HepG2 (cell line): Measurements from ENCODE around the gene INTS14. TPM values are rescaled to one million over a fixed set of nuclear protein-coding genes. Genes with fewer than 3 reads are reported as not detected.

Source experiments
- ATAC-seq: fragments of 200-7000 bp; cut with Tn5 transposase; 3 replicates; pipeline ENCODE4 v1.9.1; 2020; ENCODE audit warnings: mild to moderate bottlenecking, moderate library complexity
- BruUV-seq: library from RNA; stranded (reverse); fragments of 400-500 nt; replicated peaks from 2 replicates; lab custom pipeline; 2021; lab: Mats Ljungman, UMichigan
- CTCF ChIA-PET: fragments of 300-600 bp; formaldehyde crosslinking; extraction: SDS; loops from one replicate; lab custom pipeline; 2021; ENCODE audit warnings: low total read pairs, inconsistent platforms, low intra/inter-chr PET ratio; lab: Yijun Ruan, JAX
- POLR2A ChIA-PET: fragments of 350-600 bp; sonication (Branson Sonifier 250); formaldehyde crosslinking; loops from one replicate; lab custom pipeline; 2020; ENCODE audit warnings: antibody characterized with exemption, inconsistent platforms; lab: Yijun Ruan, JAX
- DNase-seq: peaks from one replicate; pipeline ENCODE4 v3.0.0-alpha.2; 2015; ENCODE audit warnings: low spot score
- FAIRE-seq: peaks from 3 replicates; lab custom pipeline; 2011; peaks lifted over from hg19 to GRCh38; lab: Jason Lieb, UNC
- H2AFZ ChIP-seq: one replicate; pipeline ENCODE4 v1.6.1; 2011; ENCODE audit warnings: low read length, inconsistent platforms
- H3K27ac ChIP-seq: fragments of 300-600 bp; 3 replicates; pipeline ENCODE4 v1.8.0; 2011; ENCODE audit warnings: mixed run types, mild to moderate bottlenecking, mixed read lengths, low read length, inconsistent platforms; ENCODE audit not compliant: insufficient read depth; ENCODE audit errors: extremely low read length
- H3K27me3 ChIP-seq, 2 experiments: fragments of 200-600 bp in 1 of 2; 2 replicates in 1 of 2; 3 replicates in 1 of 2; pipeline versions ENCODE4 v1.6.0 to v1.8.0; 2011; ENCODE audit warnings: low read length in 2 of 2, mild to moderate bottlenecking in 2 of 2, moderate library complexity in 2 of 2, inconsistent platforms in 1 of 2; ENCODE audit not compliant: insufficient read depth in 2 of 2, control insufficient read depth in 1 of 2
- H3K36me3 ChIP-seq, 2 experiments: fragments of 200-600 bp in 1 of 2; replicated peaks in 1 of 2; 2 replicates in 1 of 2; 3 replicates in 1 of 2; pipeline versions ENCODE4 v1.5.1 to v1.8.0; 2011; ENCODE audit warnings: low read length in 2 of 2, inconsistent platforms in 1 of 2; ENCODE audit not compliant: insufficient read depth in 2 of 2, control insufficient read depth in 1 of 2
- H3K4me1 ChIP-seq: 2 replicates; pipeline ENCODE4 v1.5.1; 2012; ENCODE audit warnings: low read length, inconsistent platforms; ENCODE audit not compliant: insufficient read depth
- H3K4me2 ChIP-seq: 2 replicates; pipeline ENCODE4 v1.6.0; 2011; ENCODE audit warnings: low read depth, low read length, inconsistent platforms
- H3K4me3 ChIP-seq, 3 experiments: fragments of 200-600 bp in 1 of 3; sonication (generic), shearing (Covaris generic) in 1 of 3; replicated peaks in 1 of 3; 2 replicates each; pipeline ENCODE4 v1.5.1; 2011 to 2016; ENCODE audit warnings: low read length in 3 of 3, inconsistent platforms in 2 of 3, low read depth in 2 of 3, mild to moderate bottlenecking in 2 of 3, control low read depth in 1 of 3, mixed read lengths in 1 of 3; ENCODE audit not compliant: insufficient read depth in 1 of 3
- H3K79me2 ChIP-seq: one replicate; pipeline ENCODE4 v1.6.1; 2011; ENCODE audit warnings: low read length, inconsistent platforms; ENCODE audit not compliant: insufficient read depth
- H3K9ac ChIP-seq: 2 replicates; pipeline ENCODE4 v1.6.0; 2011; ENCODE audit warnings: mild to moderate bottlenecking, low read depth, low read length, inconsistent platforms; ENCODE audit not compliant: insufficient read depth
- H3K9me3 ChIP-seq: 2 replicates; pipeline ENCODE4 v1.5.1; 2012; ENCODE audit warnings: mild to moderate bottlenecking, low read length
- H4K20me1 ChIP-seq: 2 replicates; pipeline ENCODE4 v1.6.0; 2011; ENCODE audit warnings: inconsistent platforms, mild to moderate bottlenecking, low read length, moderate library complexity; ENCODE audit not compliant: insufficient read depth
- ARID2 ChIP-seq: sonication (generic); formaldehyde crosslinking; IDR thresholded peaks from 2 replicates; pipeline ENCODE4 v1.8.1; 2022; ENCODE audit warnings: mild to moderate bottlenecking, missing genetic modification reagents, borderline replicate concordance
- ARNT2 ChIP-seq: sonication (generic); formaldehyde crosslinking; IDR thresholded peaks from 2 replicates; pipeline ENCODE4 v1.8.0; 2022; ENCODE audit warnings: mild to moderate bottlenecking, low read depth, missing genetic modification reagents, moderate library complexity
- CHD2 ChIP-seq: IDR thresholded peaks from 2 replicates; pipeline ENCODE4 v1.6.1; 2011; ENCODE audit warnings: low read depth, low read length, improper control_type of control experiment
- SOX5 ChIP-seq: IDR thresholded peaks from 2 replicates; pipeline ENCODE4 v1.6.1; 2016; ENCODE audit warnings: borderline replicate concordance
- ZBTB8A ChIP-seq: sonication (generic); formaldehyde crosslinking; IDR thresholded peaks from 2 replicates; pipeline ENCODE4 v1.4.0; 2020; ENCODE audit warnings: mild to moderate bottlenecking, low read depth, missing genetic modification reagents, borderline replicate concordance
- ZFAT ChIP-seq: sonication (generic); formaldehyde crosslinking; conservative IDR thresholded peaks from 2 replicates; pipeline ENCODE4 v1.8.1; 2023; ENCODE audit warnings: missing genetic modification reagents, inconsistent platforms
- ZNF589 ChIP-seq: sonication (generic); formaldehyde crosslinking; conservative IDR thresholded peaks from 2 replicates; pipeline ENCODE4 v1.8.0; 2022; ENCODE audit warnings: mild to moderate bottlenecking, moderate library complexity, missing genetic modification reagents
- WGBS: methylation state at CpG from one replicate; pipeline ENCODE4 v1.1.6; 2017; ENCODE audit warnings: low lambda C conversion rate; 5-methylcytosine and 5-hydroxymethylcytosine counted together
- in situ Hi-C: cut with HindIII; loops from 2 replicates; pipeline ENCODE4 v1.10.0; 2017; ENCODE audit warnings: low pct_unique_long_range_greater_than_20kb; ENCODE audit not compliant: extremely low pct_ligation_motif_present
- intact Hi-C: fragments of 100-400 bp; cut with micrococcal nuclease; formaldehyde crosslinking; loops from one replicate; pipeline ENCODE4 v1.10.0; 2022; ENCODE audit not compliant: unreplicated experiment
- polyA plus RNA-seq, 8 experiments: library from polyadenylated mRNA; depleted of rRNA in 3 of 8; stranded (reverse) in 7 of 8; unstranded in 1 of 8; fragments of >200 nt; fragmentation: Illumina TruSeq in 4 of 8; extraction: Trizol in 4 of 8; gene quantifications; 2 replicates each; pipeline versions ENCODE4 v1.2.1 to v1.2.3, GENCODE V29; 2011 to 2016; ENCODE audit warnings: low read depth in 4 of 8, missing spikeins in 1 of 8, mixed read lengths in 1 of 8; ENCODE audit not compliant: insufficient read depth in 1 of 8
- total RNA-seq, 5 experiments: library from RNA; depleted of rRNA; stranded (reverse); fragments of >200 nt; fragmentation: Illumina TruSeq; extraction: Trizol; gene quantifications; 2 replicates each; pipeline ENCODE4 v1.2.3, GENCODE V29; 2016; ENCODE audit warnings: low read depth in 1 of 5
- TF ChIP-seq, protein P1 (sequence below): sonication (generic); formaldehyde crosslinking; IDR thresholded peaks from 2 replicates; pipeline ENCODE4 v1.5.1; 2020; ENCODE audit warnings: missing genetic modification reagents, mild to moderate bottlenecking, borderline replicate concordance
- TF ChIP-seq, protein P2 (sequence below): sonication (generic); formaldehyde crosslinking; IDR thresholded peaks from 2 replicates; pipeline ENCODE4 v1.4.0; 2020; ENCODE audit warnings: missing genetic modification reagents

The INTS14 gene
- total and polyA plus RNA-seq, 2 of the 13 experiments (the other 11 are each of a cell fraction or from before 2014, with no cell fraction given) = 41.4 to 52.0 TPM

- Histone ChIP-seq H3K4me1 (no peaks in the 10 kb centered on the region), H2AFZ (no peak overlapping the region), H3K36me3 (peaks cover 4 to 13% of the 10 kb centered on the region in 2 experiments; a peak in 4 of 5 replicates), H3K79me2 (no peaks in the 10 kb centered on the region), H3K4me3 (no peak overlapping the region), H3K9me3 (no peaks in the 10 kb centered on the region), H3K27ac (no peak overlapping the region), H3K9ac (no peak overlapping the region), H3K27me3 (no peaks in the 10 kb centered on the region; a peak in 1 of 5 replicates), H3K4me2 (no peak overlapping the region), H4K20me1 (no peaks in the 10 kb centered on the region)
- intact Hi-C loops (no loop called here), in situ Hi-C loops (no loop called here)
- CTCF ChIA-PET = no interaction called here
- POLR2A ChIA-PET = no interaction called here
- TF ChIP-seq ARID2 (CRISPR knock-in tag) (no peak), ZFAT (CRISPR knock-in tag) (no peak), ARNT2 (CRISPR knock-in tag) (no peak), CHD2 (no peak), ZBTB8A (CRISPR knock-in tag) (no peak), SOX5 (CRISPR knock-in tag) (no peak), ZNF589 (CRISPR knock-in tag) (no peak)
- TF ChIP-seq, protein P1, sequence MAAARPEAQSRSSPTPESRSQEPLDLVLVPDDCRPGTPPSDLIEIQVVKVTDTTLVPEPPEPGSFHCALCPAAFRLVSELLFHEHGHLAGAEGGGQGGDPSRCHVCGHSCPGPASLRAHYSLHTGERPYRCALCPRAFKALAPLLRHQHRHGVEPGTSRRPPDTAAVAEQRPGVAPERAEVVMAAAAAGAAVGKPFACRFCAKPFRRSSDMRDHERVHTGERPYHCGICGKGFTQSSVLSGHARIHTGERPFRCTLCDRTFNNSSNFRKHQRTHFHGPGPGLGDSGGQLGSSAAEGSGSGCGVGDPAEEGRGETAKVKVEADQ (CRISPR knock-in tag) = no peak
- TF ChIP-seq, protein P2, sequence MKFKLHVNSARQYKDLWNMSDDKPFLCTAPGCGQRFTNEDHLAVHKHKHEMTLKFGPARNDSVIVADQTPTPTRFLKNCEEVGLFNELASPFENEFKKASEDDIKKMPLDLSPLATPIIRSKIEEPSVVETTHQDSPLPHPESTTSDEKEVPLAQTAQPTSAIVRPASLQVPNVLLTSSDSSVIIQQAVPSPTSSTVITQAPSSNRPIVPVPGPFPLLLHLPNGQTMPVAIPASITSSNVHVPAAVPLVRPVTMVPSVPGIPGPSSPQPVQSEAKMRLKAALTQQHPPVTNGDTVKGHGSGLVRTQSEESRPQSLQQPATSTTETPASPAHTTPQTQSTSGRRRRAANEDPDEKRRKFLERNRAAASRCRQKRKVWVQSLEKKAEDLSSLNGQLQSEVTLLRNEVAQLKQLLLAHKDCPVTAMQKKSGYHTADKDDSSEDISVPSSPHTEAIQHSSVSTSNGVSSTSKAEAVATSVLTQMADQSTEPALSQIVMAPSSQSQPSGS = no peak
- BruUV-seq = no TSS peak
- no peak for ATAC-seq
- no peak for DNase-seq
- 85% methylated on average over 2 of the region's 2 CpGs for WGBS
- FAIRE-seq = no peak
Observed at GRCh38 chr15:65620833-65621232, 9.9 kb upstream of the INTS14 start.
